NCI-H446 (cell line): Measurements from ENCODE around the gene ARID1B.
A peak's percentile ranks its signal among the peaks of the same experiment; 100 is the strongest.

Experiments
- DNase-seq, 2 experiments: peaks; one replicate each; lab custom pipeline; 2025; lab: John Stamatoyannopoulos, UW

ARID1B gene

GRCh38 chr6:157097255-157097955 lies 320.2 kb downstream of the ARID1B start:
- no peak for DNase-seq

- DNase-seq: no peak
These were observed 321.8 kb downstream of the ARID1B start for GRCh38 chr6:157098999-157099398.

GRCh38 chr6:157099912-157100593 lies 322.9 kb downstream of the ARID1B start:
- no peak for DNase-seq

DNA sequence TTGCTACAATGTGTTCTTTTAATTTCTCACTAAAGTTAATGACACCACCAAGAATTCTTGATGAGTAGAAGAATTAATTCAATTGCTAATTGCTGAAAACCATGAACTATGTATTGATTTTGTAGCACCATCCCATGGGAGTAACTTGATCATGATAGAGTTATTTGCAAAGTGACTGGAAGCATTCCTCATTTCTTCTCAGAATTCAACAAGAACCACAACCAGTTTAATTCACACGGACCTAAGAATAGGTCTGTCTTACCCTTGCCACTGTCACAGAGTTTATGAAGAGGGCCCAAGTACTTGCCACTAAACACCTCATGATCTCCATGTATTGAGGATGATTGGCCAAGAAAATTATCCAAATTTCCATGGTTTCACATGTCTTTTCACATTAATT lies 324.0 kb downstream of the ARID1B start:
- no peak for DNase-seq

- no peak for DNase-seq
These were observed 327.6 kb downstream of the ARID1B start for GRCh38 chr6:157104803-157105202.

DNA sequence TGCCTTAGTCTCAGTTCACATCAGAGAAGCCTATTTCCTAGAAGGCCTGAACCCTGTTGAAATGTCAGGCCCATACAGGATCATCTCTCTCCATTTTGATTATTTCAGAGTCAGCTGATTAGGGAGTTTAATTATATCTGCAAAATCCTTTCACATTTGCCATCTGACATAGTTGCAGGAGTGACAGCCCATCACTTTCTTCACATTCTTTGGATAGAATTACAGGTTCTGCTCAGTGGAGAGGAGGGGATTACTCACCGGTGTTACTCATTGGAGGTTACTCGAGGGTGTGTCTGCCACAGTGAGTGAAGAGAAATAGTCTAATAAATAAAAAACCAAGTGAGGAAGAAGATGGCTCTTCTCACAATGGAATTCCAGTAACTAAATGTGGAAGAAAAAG lies 329.3 kb downstream of the ARID1B start:
- no peak for DNase-seq

GRCh38 chr6:157107571-157107914 lies 330.4 kb downstream of the ARID1B start:
- DNase-seq: no peak

DNA sequence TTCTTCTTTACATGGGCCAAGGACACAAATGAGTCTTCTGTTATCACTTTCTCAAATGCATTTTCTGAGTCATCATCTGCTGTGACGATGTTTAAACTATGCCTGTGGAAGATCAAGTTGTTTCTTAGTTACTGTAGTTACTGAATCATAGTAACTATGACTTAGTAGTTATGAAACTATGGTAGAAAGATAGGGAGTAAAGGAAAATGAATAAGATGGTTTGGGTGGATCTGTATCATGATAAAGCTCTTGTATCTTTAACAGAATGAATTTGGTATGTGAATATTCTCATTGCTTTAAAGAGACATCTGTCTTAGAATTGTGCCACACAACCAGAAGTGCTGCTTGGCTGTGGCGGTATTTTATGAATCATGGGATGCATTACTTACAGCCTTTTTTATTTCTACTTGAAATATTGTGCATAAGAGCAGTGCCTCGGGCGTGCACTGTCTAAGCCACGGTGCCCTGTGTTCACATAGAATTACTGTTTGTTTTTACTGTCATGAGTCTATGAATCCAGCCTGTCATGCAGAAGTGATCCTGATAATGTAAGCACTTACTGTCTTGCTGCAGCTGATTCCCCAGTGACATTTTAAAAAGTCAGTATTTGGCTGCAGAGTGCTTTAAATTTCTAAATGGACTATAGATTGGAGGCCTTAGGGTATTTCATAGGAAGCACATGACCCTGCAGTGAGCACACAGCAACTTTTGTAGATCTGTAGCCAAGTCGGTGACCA lies 330.9 kb downstream of the ARID1B start:
- no peak for DNase-seq

DNA sequence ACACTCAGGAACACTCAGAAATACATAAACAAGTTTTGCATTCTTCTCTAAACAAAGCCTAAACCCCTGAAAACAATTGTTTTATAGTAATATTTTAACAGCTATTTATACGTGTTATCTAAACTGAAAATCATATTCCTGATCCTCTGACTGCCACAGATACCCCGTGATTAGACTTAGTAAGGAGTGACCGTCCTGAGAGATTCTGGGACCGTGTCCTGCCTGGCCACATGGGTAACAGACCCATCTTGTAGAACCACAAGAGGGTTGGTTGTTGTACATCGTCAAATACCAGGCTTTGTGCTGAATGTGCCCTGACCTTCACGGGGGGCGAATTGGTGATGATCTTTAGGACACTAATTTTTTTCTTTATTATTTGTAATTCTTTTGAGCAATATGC lies 331.7 kb downstream of the ARID1B start:
- DNase-seq: no peak

GRCh38 chr6:157110607-157111006 lies 333.4 kb downstream of the ARID1B start:
- DNase-seq: no peak

DNA sequence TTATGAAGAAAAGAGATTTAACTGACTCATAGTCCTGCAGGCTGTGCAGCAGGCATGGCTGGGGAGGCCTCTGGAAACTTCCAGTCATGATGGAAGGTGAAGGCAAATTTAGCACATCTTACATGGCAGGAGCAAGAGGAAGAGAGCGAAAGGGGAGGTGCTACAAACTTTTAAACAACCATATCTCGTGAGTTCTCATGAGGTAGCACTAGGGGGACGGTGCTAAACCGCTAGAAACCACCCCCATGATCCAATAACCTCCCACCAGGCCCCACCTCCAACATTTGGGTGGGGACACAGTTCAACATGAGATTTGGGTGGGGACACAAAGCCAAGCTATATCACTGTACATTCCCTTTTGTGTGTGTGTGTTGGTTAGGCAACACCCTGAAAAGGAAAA lies 336.2 kb downstream of the ARID1B start:
- DNase-seq: no peak

DNA sequence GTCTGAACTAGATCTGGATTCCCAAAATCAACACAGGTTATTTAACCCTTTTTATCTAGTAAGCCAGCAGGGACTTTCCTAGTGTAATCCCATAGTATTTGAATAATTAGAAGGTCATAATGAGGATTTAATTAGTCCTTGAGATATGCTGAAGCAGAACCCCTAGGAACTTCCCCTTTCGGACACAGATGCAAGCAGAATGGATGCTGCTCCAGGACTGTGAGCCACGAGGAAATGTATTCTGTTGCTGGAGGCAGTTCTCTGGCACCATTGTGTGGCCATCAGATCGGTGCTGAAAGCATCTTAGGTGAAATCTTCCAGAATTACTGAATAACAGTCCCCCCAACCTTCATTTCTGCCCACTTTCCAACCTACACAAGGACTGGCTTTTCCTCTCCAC lies 339.2 kb downstream of the ARID1B start:
- DNase-seq: no peak

- DNase-seq: no peak
These were observed 340.4 kb downstream of the ARID1B start for GRCh38 chr6:157117431-157118095.

GRCh38 chr6:157119502-157120027 lies 342.4 kb downstream of the ARID1B start:
- no peak for DNase-seq

DNA sequence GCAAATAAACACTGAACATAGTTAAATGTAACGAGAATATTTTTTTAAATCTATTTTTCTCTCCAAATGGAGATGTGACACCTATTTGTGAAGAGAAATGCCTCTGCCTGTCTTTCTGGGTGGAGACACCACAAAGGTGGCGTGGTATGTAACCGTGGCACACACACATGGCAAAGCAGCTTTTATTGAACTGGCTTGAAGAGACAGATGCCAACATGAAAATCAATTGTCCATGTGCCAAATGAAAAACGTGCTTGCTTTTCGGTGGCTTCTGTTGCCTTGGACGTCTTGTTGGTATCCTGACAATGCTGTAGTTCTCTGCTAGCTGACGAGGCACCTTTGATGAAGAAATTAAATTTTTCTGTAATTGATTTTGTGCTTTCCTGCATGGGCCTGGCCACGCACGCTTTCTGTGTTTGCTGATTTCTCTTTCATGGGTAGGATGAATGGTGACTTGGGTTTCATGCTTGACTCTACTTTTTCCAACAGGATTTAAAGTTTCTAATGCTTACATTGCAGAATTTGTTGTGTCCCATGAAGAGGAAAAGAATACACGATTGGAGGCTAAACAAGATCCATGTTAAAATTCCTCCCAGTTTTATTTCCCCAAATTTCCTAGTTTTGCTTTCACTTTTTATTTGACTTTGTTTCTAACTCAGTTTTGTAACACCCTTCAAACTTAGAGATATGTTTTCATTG lies 343.5 kb downstream of the ARID1B start:
- DNase-seq: peak; percentile 29 to 53

DNA sequence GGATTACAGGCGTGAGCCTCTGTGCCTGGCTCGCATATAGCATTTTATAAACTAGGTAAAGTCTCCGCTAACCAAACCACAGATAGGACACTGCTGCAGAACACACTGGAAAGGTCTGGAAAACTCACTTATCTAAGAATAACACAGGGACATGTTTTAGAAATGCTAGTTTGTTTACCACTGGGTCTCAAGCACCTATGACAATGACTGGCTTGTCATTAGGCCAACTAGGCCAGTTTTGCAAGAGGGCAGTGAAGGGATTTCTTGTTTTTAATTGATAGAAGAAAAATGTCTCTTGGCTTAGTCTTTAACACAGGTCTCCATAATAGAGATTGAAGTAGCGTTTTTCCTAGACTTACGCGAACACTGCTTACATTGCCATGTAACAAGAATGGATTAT lies 344.7 kb downstream of the ARID1B start:
- no peak for DNase-seq

GRCh38 chr6:157123234-157123633 lies 346.1 kb downstream of the ARID1B start:
- peak; percentile 13 to 41 for DNase-seq

DNA sequence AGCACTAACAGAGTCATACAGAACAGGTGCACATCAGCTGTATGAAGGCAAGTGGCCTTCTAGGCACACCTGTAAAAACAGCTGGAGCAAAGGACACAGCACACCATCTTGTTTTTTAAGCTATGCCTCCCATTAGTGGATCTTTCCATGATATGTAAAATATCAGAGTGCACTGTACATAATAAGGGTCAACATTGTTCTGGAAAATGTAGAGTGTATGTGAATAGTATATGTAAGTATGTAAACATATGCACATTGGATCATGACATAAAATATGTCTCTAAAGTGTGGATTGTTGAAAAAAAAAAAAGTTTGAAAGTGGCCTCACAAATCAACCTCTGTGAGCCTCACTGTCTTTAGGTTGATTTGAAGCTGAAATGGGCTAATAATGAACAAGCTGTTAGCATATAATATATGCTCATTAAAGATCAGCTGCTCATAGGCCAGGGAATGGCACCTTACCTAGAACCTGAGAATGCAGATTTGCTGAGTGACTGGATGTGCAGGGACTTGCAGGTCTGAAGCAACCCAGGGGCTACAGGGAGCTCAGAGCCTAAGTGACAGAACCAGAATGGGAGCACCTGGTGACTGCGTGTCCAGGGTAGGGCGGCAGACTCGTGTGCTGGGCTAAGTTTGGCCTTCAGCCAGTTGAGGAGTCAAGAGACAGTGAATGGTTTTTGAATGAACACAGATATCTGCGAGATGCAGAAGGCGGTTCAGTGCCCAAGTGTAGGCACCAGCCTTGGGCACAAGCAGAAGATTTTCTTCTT lies 347.5 kb downstream of the ARID1B start:
- DNase-seq: no peak

DNA sequence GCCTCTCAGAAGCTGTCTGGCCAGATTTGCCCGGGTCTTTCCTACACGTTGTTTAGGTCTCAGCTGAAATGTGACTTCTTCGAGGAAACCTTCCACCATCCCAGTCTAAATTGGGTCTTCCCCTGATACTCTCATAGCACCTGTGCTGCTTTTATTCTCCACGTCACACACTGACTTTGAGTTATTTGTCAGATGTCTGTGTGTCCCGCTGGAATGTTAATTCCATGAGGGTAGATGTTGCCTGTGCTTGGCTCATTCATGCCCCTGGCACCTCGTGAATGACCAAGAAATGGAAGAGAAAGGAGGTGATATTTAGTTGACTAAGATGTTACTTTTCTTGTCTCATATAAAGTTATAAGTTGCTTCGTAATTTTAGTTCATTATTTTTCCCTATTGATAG lies 348.4 kb downstream of the ARID1B start:
- no peak for DNase-seq

DNA sequence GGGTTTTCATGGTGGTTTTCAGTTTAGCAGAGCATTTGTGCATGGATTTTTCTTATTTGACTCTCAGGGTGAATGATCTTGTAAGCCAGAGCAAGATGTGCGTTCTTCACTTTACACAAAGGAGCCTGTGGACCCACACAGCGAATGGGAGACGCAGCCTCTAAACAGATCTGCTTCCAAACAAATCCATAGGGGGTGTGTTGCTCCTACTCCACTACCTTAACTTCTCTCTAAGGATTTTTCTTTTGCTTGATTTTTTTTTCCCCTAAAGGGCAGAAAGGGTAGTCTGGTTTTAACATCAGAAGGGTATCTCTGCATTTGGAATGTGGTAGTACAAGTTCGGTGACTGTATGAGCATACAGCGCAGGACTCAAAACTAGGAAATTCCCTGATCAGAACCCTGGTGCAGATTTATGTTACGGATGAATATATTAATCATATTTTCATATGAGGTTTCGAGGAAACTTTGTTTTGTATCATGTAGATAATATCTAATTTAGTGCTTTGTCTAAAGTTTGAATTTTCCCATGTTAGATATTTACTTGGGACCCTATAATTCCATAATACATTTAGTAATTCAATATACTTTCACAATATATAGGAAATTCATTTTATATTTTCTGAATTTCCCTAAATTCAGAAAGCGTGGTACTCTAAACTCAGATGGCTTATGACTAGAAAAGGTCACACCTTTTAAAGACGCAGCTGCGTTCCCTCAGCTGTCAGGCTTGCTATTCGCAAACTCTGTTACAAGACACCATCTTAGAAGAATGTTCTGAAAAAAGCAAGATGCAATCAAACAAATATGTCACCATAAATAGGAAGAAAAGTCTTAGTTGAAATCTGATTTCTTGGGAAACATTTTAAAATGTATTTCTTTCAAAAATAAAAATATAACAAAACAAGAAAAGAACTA lies 349.3 kb downstream of the ARID1B start:
- no peak for DNase-seq
